ENCODE results near the gene SPATC1L. TPM values are rescaled to one million over a fixed set of nuclear protein-coding genes. Genes with fewer than 3 reads are reported as not detected.

The SPATC1L gene
- total RNA-seq, 4 donors from 2014 or later = 1.1 to 9.4 (median 1.9) TPM

GRCh38 chr21:46136739-46137349 is 47.4 kb downstream of the SPATC1L start:
- TF ChIP-seq, protein P1, sequence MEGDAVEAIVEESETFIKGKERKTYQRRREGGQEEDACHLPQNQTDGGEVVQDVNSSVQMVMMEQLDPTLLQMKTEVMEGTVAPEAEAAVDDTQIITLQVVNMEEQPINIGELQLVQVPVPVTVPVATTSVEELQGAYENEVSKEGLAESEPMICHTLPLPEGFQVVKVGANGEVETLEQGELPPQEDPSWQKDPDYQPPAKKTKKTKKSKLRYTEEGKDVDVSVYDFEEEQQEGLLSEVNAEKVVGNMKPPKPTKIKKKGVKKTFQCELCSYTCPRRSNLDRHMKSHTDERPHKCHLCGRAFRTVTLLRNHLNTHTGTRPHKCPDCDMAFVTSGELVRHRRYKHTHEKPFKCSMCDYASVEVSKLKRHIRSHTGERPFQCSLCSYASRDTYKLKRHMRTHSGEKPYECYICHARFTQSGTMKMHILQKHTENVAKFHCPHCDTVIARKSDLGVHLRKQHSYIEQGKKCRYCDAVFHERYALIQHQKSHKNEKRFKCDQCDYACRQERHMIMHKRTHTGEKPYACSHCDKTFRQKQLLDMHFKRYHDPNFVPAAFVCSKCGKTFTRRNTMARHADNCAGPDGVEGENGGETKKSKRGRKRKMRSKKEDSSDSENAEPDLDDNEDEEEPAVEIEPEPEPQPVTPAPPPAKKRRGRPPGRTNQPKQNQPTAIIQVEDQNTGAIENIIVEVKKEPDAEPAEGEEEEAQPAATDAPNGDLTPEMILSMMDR (IDR thresholded peaks at IDR 0.05; ENCODE audit: low read depth) = no peak

DNA sequence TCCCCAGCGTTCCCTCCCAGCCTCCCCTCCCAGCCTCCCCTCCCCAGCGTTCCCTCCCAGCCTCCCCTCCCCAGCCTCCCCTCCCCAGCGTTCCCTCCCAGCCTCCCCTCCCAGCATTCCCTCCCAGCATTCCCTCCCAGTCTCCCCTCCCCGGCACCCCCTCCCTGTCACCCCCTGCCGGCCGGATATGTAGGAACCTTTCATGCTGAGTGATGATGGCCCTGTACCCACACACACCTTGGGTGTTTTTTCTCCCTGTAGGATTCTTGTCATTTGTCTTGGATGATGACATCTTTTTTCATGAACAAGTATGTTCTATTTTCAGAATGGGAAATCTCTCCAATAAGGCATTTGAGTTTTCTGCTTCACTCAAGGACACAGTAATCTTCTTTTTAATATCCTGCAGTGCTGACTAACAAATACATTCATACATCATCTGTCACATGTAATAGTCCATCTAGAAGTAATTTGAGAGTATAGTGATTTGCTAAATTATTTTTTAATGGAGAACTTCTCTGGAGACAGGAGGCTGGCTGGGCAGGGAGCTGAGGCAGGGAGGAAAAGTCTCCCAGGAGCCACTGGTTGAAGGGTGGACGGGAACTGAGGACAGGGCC is 48.4 kb downstream of the SPATC1L start:
- TF ChIP-seq, protein P1 (IDR thresholded peaks at IDR 0.05; ENCODE audit: low read depth) = no peak

DNA sequence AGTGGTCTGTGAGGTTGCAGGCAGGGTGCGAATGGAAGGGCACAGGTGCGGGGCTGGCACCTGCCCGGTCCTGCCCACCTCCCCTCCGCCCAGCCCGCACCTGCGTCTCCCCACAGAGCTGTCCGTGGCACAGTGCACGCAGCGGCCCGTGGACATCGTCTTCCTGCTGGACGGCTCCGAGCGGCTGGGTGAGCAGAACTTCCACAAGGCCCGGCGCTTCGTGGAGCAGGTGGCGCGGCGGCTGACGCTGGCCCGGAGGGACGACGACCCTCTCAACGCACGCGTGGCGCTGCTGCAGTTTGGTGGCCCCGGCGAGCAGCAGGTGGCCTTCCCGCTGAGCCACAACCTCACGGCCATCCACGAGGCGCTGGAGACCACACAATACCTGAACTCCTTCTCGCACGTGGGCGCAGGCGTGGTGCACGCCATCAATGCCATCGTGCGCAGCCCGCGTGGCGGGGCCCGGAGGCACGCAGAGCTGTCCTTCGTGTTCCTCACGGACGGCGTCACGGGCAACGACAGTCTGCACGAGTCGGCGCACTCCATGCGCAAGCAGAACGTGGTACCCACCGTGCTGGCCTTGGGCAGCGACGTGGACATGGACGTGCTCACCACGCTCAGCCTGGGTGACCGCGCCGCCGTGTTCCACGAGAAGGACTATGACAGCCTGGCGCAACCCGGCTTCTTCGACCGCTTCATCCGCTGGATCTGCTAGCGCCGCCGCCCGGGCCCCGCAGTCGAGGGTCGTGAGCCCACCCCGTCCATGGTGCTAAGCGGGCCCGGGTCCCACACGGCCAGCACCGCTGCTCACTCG is 52.2 kb downstream of the SPATC1L start:
- TF ChIP-seq, protein P1 (IDR thresholded peaks at IDR 0.05; ENCODE audit: low read depth) = no peak

GRCh38 chr21:46131588-46131837 is 52.7 kb downstream of the SPATC1L start:
- TF ChIP-seq, protein P1 (IDR thresholded peaks at IDR 0.05; ENCODE audit: low read depth) = no peak

- TF ChIP-seq, protein P1 (IDR thresholded peaks at IDR 0.05; ENCODE audit: low read depth) = no peak
Observed at GRCh38 chr21:46130831-46131587, 53.2 kb downstream of the SPATC1L start.

DNA sequence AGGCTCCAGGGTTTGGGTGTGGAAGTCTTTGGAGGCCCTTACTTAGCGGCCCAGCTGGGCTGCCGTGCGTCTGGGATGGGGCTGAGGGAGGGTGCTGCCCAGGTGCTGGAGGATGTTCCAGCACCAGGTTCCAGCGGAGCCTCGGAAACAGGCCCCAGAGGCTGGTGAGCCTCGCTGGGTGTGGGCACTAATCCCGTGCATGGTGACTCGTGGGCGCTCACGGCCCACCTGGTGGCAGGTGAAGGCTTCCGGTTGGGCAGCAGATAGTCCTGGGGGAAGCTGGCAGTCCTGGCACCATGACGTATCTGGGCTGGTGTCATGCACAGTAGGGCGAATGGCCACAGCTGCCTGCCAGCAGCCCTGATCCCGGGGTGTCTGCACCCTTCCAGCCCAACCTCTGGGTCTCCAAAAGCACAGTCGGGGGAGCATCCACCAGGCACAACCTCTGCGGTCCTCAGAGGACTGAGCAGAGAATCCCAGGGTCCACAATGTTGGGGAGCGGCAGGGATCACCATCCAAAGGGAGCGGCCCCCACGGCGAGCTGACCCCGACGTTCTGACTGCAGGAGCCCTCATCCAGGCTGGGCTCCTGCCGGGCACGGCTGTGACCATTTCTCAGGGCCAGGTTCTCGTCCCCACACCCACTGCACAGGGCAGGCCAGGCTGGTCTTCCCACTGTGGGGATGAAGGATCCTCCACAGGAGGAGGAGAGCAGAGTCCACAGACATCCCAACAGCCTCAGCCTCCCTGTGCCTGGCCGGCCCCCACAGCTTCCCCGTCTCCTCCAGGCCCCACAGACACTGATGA is 54.2 kb downstream of the SPATC1L start:
- TF ChIP-seq, protein P1 (IDR thresholded peaks at IDR 0.05; ENCODE audit: low read depth) = no peak
